HepG2 (cell line): ENCODE data around the gene WNK4. TPM values are rescaled to one million over a fixed set of nuclear protein-coding genes. Genes with fewer than 3 reads are reported as not detected.

ENCODE experiments used
- ARID2 ChIP-seq: sonication (generic); formaldehyde crosslinking; IDR thresholded peaks from 2 replicates; pipeline ENCODE4 v1.8.1; 2022; ENCODE audit warnings: mild to moderate bottlenecking, missing genetic modification reagents, borderline replicate concordance
- IRX3 ChIP-seq: sonication (generic); formaldehyde crosslinking; IDR thresholded peaks from 2 replicates; pipeline ENCODE4 v1.8.1; 2023; ENCODE audit warnings: mild to moderate bottlenecking, low read depth, missing genetic modification reagents, borderline replicate concordance
- ISL2 ChIP-seq: sonication (generic); formaldehyde crosslinking; IDR thresholded peaks from 2 replicates; pipeline ENCODE4 v1.5.0; 2020; ENCODE audit warnings: missing genetic modification reagents
- KDM4B ChIP-seq: sonication (generic); formaldehyde crosslinking; IDR thresholded peaks from 2 replicates; pipeline ENCODE4 v1.4.0; 2020; ENCODE audit warnings: missing genetic modification reagents
- NFE2L1 ChIP-seq: sonication (generic); formaldehyde crosslinking; IDR thresholded peaks from 2 replicates; pipeline ENCODE4 v1.4.0; 2020; ENCODE audit warnings: missing genetic modification reagents, mild to moderate bottlenecking, borderline replicate concordance
- NRL ChIP-seq: sonication (generic); formaldehyde crosslinking; IDR thresholded peaks from 2 replicates; pipeline ENCODE4 v1.5.0; 2020; ENCODE audit warnings: missing genetic modification reagents, mild to moderate bottlenecking, moderate library complexity, borderline replicate concordance
- PCBP1 ChIP-seq: fragments of 200-400 bp; formaldehyde crosslinking; IDR thresholded peaks from 2 replicates; pipeline ENCODE4 v1.6.1; 2017; ENCODE audit warnings: mild to moderate bottlenecking, low read depth, low read length, borderline replicate concordance
- RNF219 ChIP-seq: sonication (generic); formaldehyde crosslinking; IDR thresholded peaks from 2 replicates; pipeline ENCODE4 v1.5.0; 2020; ENCODE audit warnings: mild to moderate bottlenecking, missing genetic modification reagents
- STAG1 ChIP-seq: sonication (generic); formaldehyde crosslinking; IDR thresholded peaks from 2 replicates; pipeline ENCODE4 v1.4.0; 2020; ENCODE audit warnings: missing genetic modification reagents
- TEAD3 ChIP-seq: optimal IDR thresholded peaks from 2 replicates; pipeline ENCODE3; 2016; ENCODE audit warnings: borderline replicate concordance
- WIZ ChIP-seq: sonication (generic); formaldehyde crosslinking; IDR thresholded peaks from 2 replicates; pipeline ENCODE4 v1.5.1; 2020; ENCODE audit warnings: mild to moderate bottlenecking, missing genetic modification reagents
- YEATS4 ChIP-seq: sonication (generic); formaldehyde crosslinking; IDR thresholded peaks from 2 replicates; pipeline ENCODE4 v1.4.0; 2020; ENCODE audit warnings: missing genetic modification reagents, borderline replicate concordance
- ZNF138 ChIP-seq: sonication (generic); formaldehyde crosslinking; IDR thresholded peaks from 2 replicates; pipeline ENCODE4 v1.5.0; 2020; ENCODE audit warnings: mild to moderate bottlenecking, low read depth, missing genetic modification reagents
- ZNF343 ChIP-seq: sonication (generic); formaldehyde crosslinking; IDR thresholded peaks from 2 replicates; pipeline ENCODE4 v1.4.0; 2020; ENCODE audit warnings: mild to moderate bottlenecking, missing genetic modification reagents
- ZNF362 ChIP-seq: sonication (generic); formaldehyde crosslinking; IDR thresholded peaks from 2 replicates; pipeline ENCODE4 v1.4.0; 2020; ENCODE audit warnings: missing genetic modification reagents, mild to moderate bottlenecking, borderline replicate concordance
- ZNF687 ChIP-seq: sonication (generic); formaldehyde crosslinking; IDR thresholded peaks from 2 replicates; pipeline ENCODE4 v1.5.1; 2020; ENCODE audit warnings: mild to moderate bottlenecking, missing genetic modification reagents, moderate library complexity
- ZNF841 ChIP-seq: sonication (generic); formaldehyde crosslinking; IDR thresholded peaks from 2 replicates; pipeline ENCODE4 v1.8.1; 2023; ENCODE audit warnings: missing genetic modification reagents, borderline replicate concordance
- ZUFSP ChIP-seq: sonication (generic); formaldehyde crosslinking; IDR thresholded peaks from 2 replicates; pipeline ENCODE4 v1.9.0; 2021; ENCODE audit warnings: missing genetic modification reagents, mild to moderate bottlenecking, borderline replicate concordance
- polyA plus RNA-seq, 8 experiments: library from polyadenylated mRNA; depleted of rRNA in 3 of 8; stranded (reverse) in 7 of 8; unstranded in 1 of 8; fragments of >200 nt; fragmentation: Illumina TruSeq in 4 of 8; extraction: Trizol in 4 of 8; gene quantifications; 2 replicates each; pipeline versions ENCODE4 v1.2.1 to v1.2.3, GENCODE V29; 2011 to 2016; ENCODE audit warnings: low read depth in 4 of 8, missing spikeins in 1 of 8, mixed read lengths in 1 of 8; ENCODE audit not compliant: insufficient read depth in 1 of 8
- total RNA-seq, 5 experiments: library from RNA; depleted of rRNA; stranded (reverse); fragments of >200 nt; fragmentation: Illumina TruSeq; extraction: Trizol; gene quantifications; 2 replicates each; pipeline ENCODE4 v1.2.3, GENCODE V29; 2016; ENCODE audit warnings: low read depth in 1 of 5

WNK4 gene
- total and polyA plus RNA-seq, 2 of the 13 experiments (the other 11 are each of a cell fraction or from before 2014, with no cell fraction given): 2.7 to 13.7 TPM

GRCh38 chr17:42832934-42833766 lies 52.7 kb downstream of the WNK4 start, which contains the start of gene PSME3 (continued):
- peak; percentile 99 for TF ChIP-seq YEATS4 (CRISPR knock-in tag)
- peak; percentile 67; the same call in 1 of the 2 replicates for TF ChIP-seq ZNF841 (CRISPR knock-in tag)
- no peak for TF ChIP-seq NFE2L1 (CRISPR knock-in tag)
- peak; percentile 59; the same call in 1 of the 2 replicates for TF ChIP-seq ZNF138 (CRISPR knock-in tag)
- peak; percentile 87; the same call in 1 of the 2 replicates for TF ChIP-seq ZNF343 (CRISPR knock-in tag)
- peak; percentile 98 for TF ChIP-seq NRL
- peak; percentile 83; the same call in 1 of the 2 replicates for TF ChIP-seq RNF219
- TF ChIP-seq PCBP1: peak; percentile 91; the same call in 1 of the 2 replicates
- no peak; the same call in 1 of the 2 replicates for TF ChIP-seq ARID2 (CRISPR knock-in tag)
- no peak for TF ChIP-seq TEAD3 (CRISPR knock-in tag)
- no peak for TF ChIP-seq ZUFSP (CRISPR knock-in tag)
- peak; percentile 57; the same call in 1 of the 2 replicates for TF ChIP-seq WIZ (CRISPR knock-in tag)
- TF ChIP-seq KDM4B (CRISPR knock-in tag): peak; percentile 89; the same call in 1 of the 2 replicates
- no peak for TF ChIP-seq IRX3
- TF ChIP-seq ZNF362: 0 out of 2 replicates have a peak, but pooled peaks have one; percentile 40
- TF ChIP-seq ISL2 (CRISPR knock-in tag): peak; percentile 76
- peak; percentile 20 for TF ChIP-seq STAG1
- TF ChIP-seq ZNF687: peak; percentile 100
